Right forelimb (tissue), 1 donor: ENCODE measurements around the gene CCDC138.

Source experiments
- DNase-seq: peaks from one replicate; pipeline ENCODE4 v3.0.0-alpha.2; 2018

The CCDC138 gene

GRCh38 chr2:108898315-108899082, 111.9 kb downstream of the CCDC138 start:
- no peak for DNase-seq

GRCh38 chr2:108904680-108905079, 118.1 kb downstream of the CCDC138 start:
- DNase-seq, result no peak

DNA sequence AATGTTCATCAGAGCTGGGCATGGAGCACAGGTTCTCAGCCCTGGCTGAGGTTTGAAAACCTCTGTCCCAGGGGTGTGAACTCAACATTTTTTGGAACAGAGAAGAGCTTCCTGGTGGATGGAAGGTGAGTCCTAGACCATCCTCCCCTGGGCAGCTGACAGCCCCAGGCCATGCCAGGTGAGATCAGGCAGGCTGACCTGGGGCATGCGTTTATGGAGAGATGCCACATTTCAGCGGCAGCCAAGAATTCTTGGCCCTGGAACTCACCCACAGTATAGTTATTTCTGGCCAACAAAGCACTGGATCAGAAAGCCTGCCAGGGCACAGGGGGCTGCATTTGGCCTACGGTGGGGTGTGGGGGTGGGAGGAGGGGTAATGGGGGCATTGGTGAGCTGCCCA, 118.6 kb downstream of the CCDC138 start:
- DNase-seq, result no peak

- no peak for DNase-seq
Observed at GRCh38 chr2:108905906-108906305, 119.3 kb downstream of the CCDC138 start.

DNA sequence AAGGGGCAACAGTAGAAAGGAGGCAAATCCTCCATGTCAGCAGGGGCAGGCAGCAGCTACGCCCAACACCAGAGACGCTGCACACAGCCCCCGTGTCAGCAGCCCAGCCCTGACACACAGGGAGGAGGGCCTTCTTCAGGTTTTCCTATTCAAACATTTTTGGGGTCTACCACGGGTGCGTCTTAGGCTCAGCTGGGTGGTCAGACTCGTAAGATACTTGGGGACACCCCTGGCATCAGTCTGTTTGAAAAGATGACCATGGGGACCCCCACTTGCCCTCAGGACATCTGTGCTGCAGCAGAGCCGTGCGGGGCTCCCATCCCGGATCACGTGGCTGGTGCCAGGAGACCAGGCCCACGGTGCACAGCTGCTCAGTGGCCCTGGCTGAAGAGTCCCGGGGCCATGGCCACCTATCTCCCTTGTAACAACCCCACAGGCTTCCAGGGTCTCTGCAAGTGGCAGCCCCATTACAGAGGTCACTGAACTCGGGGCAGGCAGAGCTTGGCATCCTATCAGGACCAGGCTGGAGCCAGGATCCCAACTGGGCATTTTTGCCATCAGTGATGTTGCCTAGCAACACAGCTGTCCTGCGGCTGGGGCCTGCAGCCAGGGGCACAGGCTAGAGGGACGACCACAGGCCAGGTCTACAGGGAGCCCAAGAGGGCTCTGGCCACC, 120.0 kb downstream of the CCDC138 start:
- DNase-seq, result no peak

DNA sequence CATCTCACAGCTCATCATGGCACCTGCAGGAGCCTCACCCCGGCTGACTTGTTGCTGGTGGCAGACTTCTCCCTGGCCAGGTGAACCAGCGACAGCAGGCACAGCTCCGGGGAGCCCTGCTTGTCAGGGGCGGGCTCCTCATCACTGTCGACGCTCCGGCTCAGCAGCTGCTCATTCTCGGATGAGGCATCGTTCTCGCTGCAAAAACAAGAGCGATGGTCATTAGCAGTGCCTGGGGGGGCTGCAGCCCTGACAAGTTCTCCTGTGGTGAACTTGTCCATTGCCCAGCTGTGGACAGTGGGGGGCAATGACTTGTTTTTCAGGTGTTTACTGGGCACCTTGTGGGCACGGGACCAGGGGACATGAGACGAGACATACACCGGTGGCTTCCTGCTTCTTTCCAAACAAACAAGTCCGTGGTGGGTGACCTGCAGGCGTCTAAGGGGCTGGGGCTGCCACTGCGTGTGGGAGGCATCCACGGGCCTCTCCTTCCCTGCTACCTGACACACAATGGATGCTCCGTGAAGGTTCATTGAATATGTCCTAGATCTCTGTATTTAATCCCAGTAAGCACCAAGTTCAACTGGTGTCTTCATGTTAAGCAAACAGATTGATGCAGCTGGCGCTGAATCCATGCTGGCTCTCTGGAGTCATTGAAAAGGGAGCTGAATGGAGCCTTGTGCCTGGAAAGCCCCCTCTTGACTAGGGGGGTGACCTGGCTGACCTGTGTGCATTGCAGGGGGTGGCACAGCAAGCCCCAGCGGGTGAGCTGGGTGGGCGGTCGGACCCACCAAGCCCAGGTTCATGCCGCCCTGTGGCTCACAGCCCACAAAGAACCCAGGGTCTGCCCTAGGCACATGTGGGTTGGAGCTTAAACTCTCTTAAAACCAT, 121.5 kb downstream of the CCDC138 start:
- DNase-seq, result no peak

DNA sequence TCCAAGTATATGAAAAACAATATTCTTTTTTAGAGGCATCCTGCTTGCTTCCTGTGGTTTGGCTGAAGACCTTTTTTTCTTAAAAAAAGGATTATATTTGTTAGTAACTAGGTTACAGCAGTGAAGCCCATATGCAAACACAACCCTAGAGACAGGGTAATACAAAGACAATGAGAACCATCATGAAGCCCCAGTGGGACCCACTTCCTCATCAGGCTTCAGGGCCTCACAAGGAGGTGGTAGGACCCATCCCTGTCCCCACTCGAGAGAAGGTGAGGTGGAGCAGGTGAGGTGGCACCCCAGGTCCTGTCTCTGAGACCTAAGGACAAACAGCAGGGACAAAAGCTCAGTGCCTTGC, 122.1 kb downstream of the CCDC138 start:
- no peak for DNase-seq

DNA sequence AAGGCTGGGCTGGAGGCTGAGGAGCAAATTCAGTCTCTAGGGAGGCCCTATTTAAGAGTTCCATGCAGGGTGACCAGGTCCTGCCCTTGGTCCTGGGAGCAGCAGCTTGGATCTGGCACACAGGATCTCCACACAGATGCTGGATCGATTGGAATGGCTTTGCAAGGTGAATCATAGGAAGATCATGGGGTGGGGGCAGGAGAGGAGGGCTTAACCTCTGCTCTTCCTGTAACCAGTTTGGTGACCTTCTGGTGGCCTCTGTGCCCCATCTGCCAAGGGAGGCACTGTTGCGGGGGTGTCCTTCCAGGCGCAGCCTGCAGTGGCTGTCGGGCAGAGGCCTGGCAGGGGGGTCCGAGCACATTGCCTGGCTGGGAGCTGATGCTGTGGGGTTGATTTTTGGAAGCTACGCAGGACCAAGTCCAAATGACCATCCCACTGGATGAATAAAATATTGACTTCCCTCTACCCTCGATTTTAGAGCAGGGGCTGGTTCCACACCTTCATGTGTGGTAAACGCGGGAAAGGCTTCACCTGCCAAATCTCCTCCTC, 122.8 kb downstream of the CCDC138 start:
- no peak for DNase-seq

DNA sequence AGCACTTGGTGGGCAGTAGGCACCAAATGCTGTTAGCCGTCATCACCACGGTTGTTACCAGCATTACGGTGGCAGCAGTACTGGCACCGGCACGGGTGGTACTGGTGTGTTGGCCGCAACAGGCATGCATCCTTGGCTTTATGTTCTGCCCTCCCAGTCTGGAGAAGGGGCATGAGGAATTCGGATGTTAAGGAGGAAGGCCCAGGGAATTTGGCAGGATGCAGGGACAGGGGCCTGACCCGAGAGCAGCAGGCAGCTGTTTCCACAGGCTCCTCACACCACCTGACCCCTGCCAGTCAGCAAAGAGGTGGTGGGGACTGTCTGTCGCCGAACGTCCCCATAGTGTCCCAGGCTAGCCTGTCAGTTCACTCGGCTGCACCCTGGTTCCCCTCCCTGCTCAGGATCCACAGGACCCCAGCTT, 123.5 kb downstream of the CCDC138 start:
- no peak for DNase-seq

DNA sequence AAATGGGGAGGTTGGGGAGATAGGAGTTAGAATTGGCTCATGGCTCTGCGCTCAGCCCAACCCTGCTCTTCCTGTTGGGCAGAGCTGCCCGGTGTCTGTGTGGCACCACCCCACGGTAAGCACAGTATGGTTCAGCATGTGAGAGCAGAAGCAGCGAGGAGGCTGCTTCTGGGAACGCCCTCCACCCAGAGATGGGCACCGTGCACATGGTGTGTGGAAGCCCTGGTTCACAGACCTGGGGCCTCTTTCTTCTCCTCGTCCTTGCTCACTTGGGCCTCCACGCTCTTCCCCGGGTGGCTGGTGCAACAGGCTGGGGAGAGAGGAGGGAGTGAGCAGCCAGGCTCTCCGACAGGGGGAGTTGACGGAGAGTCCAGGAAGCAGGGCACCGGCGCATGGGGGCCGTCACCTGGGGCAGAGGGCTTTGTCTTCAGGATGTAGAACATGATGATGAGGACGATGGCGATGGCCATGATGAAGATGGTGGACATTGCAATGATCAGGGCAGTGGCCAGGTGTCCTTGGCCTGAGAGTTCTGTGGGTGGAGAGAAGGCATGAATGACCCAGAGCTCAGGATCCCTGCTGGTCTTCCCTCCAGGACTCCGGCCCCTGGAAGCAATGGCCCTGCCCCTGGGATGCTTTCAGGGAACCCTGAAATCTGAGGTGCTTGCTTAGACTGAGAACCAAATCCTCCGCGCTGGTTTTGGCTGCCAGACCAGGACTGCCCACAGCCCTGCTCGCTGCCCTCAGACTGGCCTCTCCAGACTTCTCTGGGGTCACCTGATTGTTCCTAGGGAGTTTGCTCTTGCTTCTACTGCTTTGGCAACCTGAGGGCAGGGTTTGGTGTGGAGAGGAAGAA, 124.2 kb downstream of the CCDC138 start:
- DNase-seq, result no peak

GRCh38 chr2:108911401-108911800, 124.8 kb downstream of the CCDC138 start:
- no peak for DNase-seq

- no peak for DNase-seq
Observed at GRCh38 chr2:108911807-108912628, 125.4 kb downstream of the CCDC138 start.

DNA sequence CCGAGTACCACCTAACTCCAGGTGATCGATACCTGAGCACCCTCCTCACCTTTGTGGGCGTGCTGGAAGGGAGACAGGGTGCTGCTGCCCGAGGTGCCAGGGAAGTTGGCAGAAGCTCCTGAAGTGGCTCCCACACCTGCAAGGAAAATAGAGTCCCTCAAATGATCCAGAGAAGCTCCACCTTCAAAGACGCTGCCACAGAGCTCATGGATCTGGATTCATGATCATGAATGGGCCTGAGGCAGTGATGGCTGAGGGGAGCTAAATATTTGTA, 126.0 kb downstream of the CCDC138 start:
- DNase-seq, result no peak

GRCh38 chr2:108916122-108916795, 129.7 kb downstream of the CCDC138 start:
- no peak for DNase-seq

GRCh38 chr2:108916796-108917421, 130.3 kb downstream of the CCDC138 start:
- DNase-seq, result no peak

DNA sequence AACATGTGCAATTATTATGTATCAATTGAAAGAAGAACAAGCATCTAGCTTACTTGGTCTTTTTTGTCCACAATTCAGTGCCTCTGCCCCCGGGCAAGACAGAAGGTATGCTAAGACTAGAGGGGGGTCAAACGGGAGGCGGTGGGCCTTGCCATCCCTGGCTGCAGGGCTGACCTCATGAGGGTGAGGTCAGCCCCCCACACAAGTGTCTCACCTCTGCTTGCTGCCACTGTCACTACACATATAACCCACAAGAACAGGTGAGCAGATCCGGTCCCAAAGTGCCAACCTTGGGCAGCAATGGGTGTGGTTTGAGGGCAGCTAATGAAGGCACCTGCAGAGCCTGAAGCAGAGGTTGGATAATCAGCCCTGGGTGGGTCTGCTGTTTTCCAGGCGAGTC, 131.0 kb downstream of the CCDC138 start:
- DNase-seq, result no peak

DNA sequence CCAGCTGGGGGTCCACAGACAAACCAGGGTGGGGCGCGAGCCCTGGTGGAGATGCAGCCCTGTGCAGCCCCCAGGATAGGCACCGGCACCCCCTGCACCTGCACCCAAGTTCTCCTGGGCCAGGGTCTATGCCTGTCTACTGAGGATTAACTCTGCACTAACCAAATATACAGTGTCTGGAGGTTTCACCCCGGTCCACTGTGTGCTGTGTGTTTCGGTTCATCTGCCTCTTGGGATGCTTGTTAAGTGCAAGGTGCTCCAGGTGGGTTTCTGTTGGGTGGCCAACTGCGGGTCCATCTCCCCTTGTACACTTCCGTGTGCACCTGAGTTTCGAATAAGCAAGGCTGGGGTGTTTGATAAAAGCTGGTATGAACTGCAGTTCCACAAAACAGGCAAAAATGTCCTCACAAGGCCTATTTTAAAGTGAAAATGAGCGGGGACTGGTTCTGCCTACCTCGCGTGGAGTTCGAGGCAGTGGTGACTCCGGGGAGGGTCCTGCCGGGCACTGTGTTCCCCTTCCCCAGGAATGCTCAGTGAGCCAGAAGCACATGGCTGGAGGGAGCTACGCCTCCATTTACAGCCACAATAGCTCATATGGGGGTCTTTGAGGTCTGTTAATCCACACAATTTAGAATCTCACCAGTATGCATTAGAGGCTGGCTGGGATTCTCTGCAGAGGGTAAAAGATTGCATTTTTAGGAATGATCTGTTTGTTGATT, 131.7 kb downstream of the CCDC138 start:
- no peak for DNase-seq

- DNase-seq, result no peak
Observed at GRCh38 chr2:108918941-108919341, 132.4 kb downstream of the CCDC138 start.

GRCh38 chr2:108919571-108920373, 133.2 kb downstream of the CCDC138 start:
- peak; percentile 16 for DNase-seq
